Fibroblast of lung (primary cell): Measurements from ENCODE around the gene PIEZO2. TPM values are rescaled to one million over a fixed set of nuclear protein-coding genes. Genes with fewer than 3 reads are reported as not detected.

Source experiments
- DNase-seq, 2 donors: peaks; one replicate each; pipeline versions ENCODE4 v3.0.0 to v3.0.0-alpha.2; 2010; ENCODE audit warnings: low read depth in 2 of 2
- H2AFZ ChIP-seq: 2 replicates; pipeline ENCODE4 v1.5.1; 2012; ENCODE audit warnings: low read length, control low read depth, inconsistent platforms
- H3K27ac ChIP-seq: 2 replicates; pipeline ENCODE4 v1.5.1; 2011; ENCODE audit warnings: low read length, control low read depth; ENCODE audit not compliant: insufficient read depth
- H3K27me3 ChIP-seq: 2 replicates; pipeline ENCODE4 v1.5.1; 2011; ENCODE audit warnings: mild to moderate bottlenecking, low read length; ENCODE audit not compliant: control insufficient read depth, insufficient read depth
- H3K36me3 ChIP-seq: 2 replicates; pipeline ENCODE4 v1.5.1; 2011; ENCODE audit warnings: low read length; ENCODE audit not compliant: control insufficient read depth, insufficient read depth
- H3K4me1 ChIP-seq: 2 replicates; pipeline ENCODE4 v1.5.1; 2011; ENCODE audit warnings: low read length; ENCODE audit not compliant: control insufficient read depth, insufficient read depth; ENCODE audit errors: extremely low read depth
- H3K4me2 ChIP-seq: 2 replicates; pipeline ENCODE4 v1.5.1; 2011; ENCODE audit warnings: low read length, control low read depth; ENCODE audit not compliant: insufficient read depth; ENCODE audit errors: extremely low read depth
- H3K4me3 ChIP-seq, 4 experiments: fragments of 200-600 bp in 1 of 4; sonication (generic) in 1 of 4; replicated peaks in 1 of 4; 2 replicates each; pipeline ENCODE4 v1.5.1; 2011 to 2016; ENCODE audit warnings: low read length in 4 of 4, low read depth in 3 of 4, mild to moderate bottlenecking in 3 of 4, control low read depth in 2 of 4, inconsistent platforms in 1 of 4, mixed read lengths in 1 of 4; ENCODE audit not compliant: insufficient read depth in 1 of 4; ENCODE audit errors: control extremely low read depth in 1 of 4
- H3K79me2 ChIP-seq: 2 replicates; pipeline ENCODE4 v1.5.1; 2012; ENCODE audit warnings: mild to moderate bottlenecking, low read length, inconsistent platforms; ENCODE audit not compliant: control insufficient read depth, insufficient read depth
- H3K9ac ChIP-seq: 2 replicates; pipeline ENCODE4 v1.5.1; 2011; ENCODE audit warnings: mild to moderate bottlenecking, low read length, control low read depth; ENCODE audit not compliant: insufficient read depth
- H3K9me3 ChIP-seq: 2 replicates; pipeline ENCODE4 v1.5.1; 2012; ENCODE audit warnings: low read depth, low read length; ENCODE audit not compliant: control insufficient read depth, insufficient read depth
- H4K20me1 ChIP-seq: 2 replicates; pipeline ENCODE4 v1.5.1; 2011; ENCODE audit warnings: low read length; ENCODE audit not compliant: control insufficient read depth, insufficient read depth; ENCODE audit errors: extremely low read depth
- CTCF ChIP-seq, 2 donors: IDR thresholded peaks in 1 of 2; conservative IDR thresholded peaks in 1 of 2; 1 replicate in 1 of 2; 2 replicates in 1 of 2; pipeline ENCODE4 v1.5.1; 2011 to 2012; ENCODE audit warnings: low read length in 2 of 2, control low read depth in 1 of 2, inconsistent platforms in 1 of 2, low read depth in 1 of 2, mild to moderate bottlenecking in 1 of 2
- EZH2 ChIP-seq: IDR thresholded peaks from 2 replicates; pipeline ENCODE4 v1.5.1; 2012; ENCODE audit warnings: low read length, control low read depth, mild to moderate bottlenecking; ENCODE audit errors: missing control alignments
- polyA plus RNA-seq, 2 donors: library from polyadenylated mRNA; depleted of rRNA in 1 of 2; stranded (reverse) in 1 of 2; unstranded in 1 of 2; fragments of >200 nt; gene quantifications; 2 replicates each; pipeline ENCODE4 v1.2.1, GENCODE V29; 2011 to 2012; ENCODE audit warnings: missing spikeins in 1 of 2
- total RNA-seq: library from RNA; depleted of rRNA; stranded (reverse); fragments of >200 nt; gene quantifications from 2 replicates; pipeline ENCODE4 v1.2.1, GENCODE V29; 2014

PIEZO2 gene
- total and polyA plus RNA-seq, 2 donors (not counting 1 experiment from before 2014, with no cell fraction given): 1.2 to 6.6 TPM

GRCh38 chr18:10913919-10914318 is 235.4 kb downstream of the PIEZO2 start:
- no peaks in the 10 kb centered on the region for H3K9me3 ChIP-seq
- no peak overlapping the region for H3K4me3 ChIP-seq
- no peak overlapping the region for H3K9ac ChIP-seq
- no peak overlapping the region for H3K4me2 ChIP-seq
- H3K27ac ChIP-seq: no peak overlapping the region
- no peak for TF ChIP-seq EZH2
- TF ChIP-seq CTCF (conservative IDR thresholded peaks at IDR 0.05 in 1 of 2, IDR thresholded peaks at IDR 0.05 in 1 of 2; ENCODE audit: low read depth in 1 of 2, low read length in 2 of 2): no peak
- H3K4me1 ChIP-seq: no peaks in the 10 kb centered on the region
- no peaks in the 10 kb centered on the region for H3K27me3 ChIP-seq
- H3K36me3 ChIP-seq: no peaks in the 10 kb centered on the region
- peak in 1 of 2 donors; percentile 35 for DNase-seq
- H3K79me2 ChIP-seq: no peaks in the 10 kb centered on the region
- no peaks in the 10 kb centered on the region for H4K20me1 ChIP-seq
- H2AFZ ChIP-seq: no peak overlapping the region

- no peaks in the 10 kb centered on the region for H3K27me3 ChIP-seq
- no peak overlapping the region for H3K27ac ChIP-seq
- H4K20me1 ChIP-seq: no peaks in the 10 kb centered on the region
- no peaks in the 10 kb centered on the region for H3K36me3 ChIP-seq
- no peak overlapping the region for H3K4me2 ChIP-seq
- no peak overlapping the region for H3K4me3 ChIP-seq
- H3K9ac ChIP-seq: no peak overlapping the region
- no peak overlapping the region for H2AFZ ChIP-seq
- H3K79me2 ChIP-seq: no peaks in the 10 kb centered on the region
- H3K4me1 ChIP-seq: no peaks in the 10 kb centered on the region
- no peaks in the 10 kb centered on the region for H3K9me3 ChIP-seq
- peak; percentile 84 to 91 for DNase-seq
- TF ChIP-seq CTCF (conservative IDR thresholded peaks at IDR 0.05 in 1 of 2, IDR thresholded peaks at IDR 0.05 in 1 of 2; ENCODE audit: low read depth in 1 of 2, low read length in 2 of 2): no peak
- TF ChIP-seq EZH2: no peak
Observed at GRCh38 chr18:10912790-10913545, 236.4 kb downstream of the PIEZO2 start.

GRCh38 chr18:10909724-10910123 is 239.6 kb downstream of the PIEZO2 start:
- Histone ChIP-seq H3K9ac (no peak overlapping the region), H2AFZ (no peak overlapping the region), H3K9me3 (no peaks in the 10 kb centered on the region), H3K4me2 (no peak overlapping the region), H3K36me3 (no peaks in the 10 kb centered on the region), H4K20me1 (no peaks in the 10 kb centered on the region), H3K27ac (no peak overlapping the region), H3K4me1 (no peaks in the 10 kb centered on the region), H3K4me3 (no peak overlapping the region), H3K27me3 (no peaks in the 10 kb centered on the region), H3K79me2 (no peaks in the 10 kb centered on the region)
- DNase-seq: no peak
- TF ChIP-seq EZH2 (no peak), CTCF (conservative IDR thresholded peaks at IDR 0.05 in 1 of 2, IDR thresholded peaks at IDR 0.05 in 1 of 2; ENCODE audit: low read depth in 1 of 2, low read length in 2 of 2) (no peak)
